HEK293 (cell line): Measurements from ENCODE around the gene P2RX6.

ENCODE experiments used
- CTCF ChIA-PET: fragments of 350-600 bp; formaldehyde crosslinking; extraction: SDS; loops from one replicate; lab custom pipeline; 2021; ENCODE audit warnings: antibody characterized with exemption; lab: Yijun Ruan, JAX
- POLR2A ChIA-PET: fragments of 300-600 bp; formaldehyde crosslinking; extraction: SDS; loops from one replicate; lab custom pipeline; 2020; ENCODE audit warnings: antibody characterized with exemption, inconsistent platforms; lab: Yijun Ruan, JAX
- H3K27ac ChIP-seq: fragments of 200-500 bp; sonication (Bioruptor generic); 2 replicates; pipeline ENCODE4 v1.5.1; 2014; ENCODE audit warnings: low read depth, low read length, control low read depth, inconsistent platforms; ENCODE audit errors: extremely low read depth
- H3K36me3 ChIP-seq, 2 experiments: fragments of 200-500 bp in 1 of 2; sonication (Bioruptor generic) in 1 of 2; 1 replicate in 1 of 2; 2 replicates in 1 of 2; pipeline ENCODE4 v1.5.1; 2014 to 2017; ENCODE audit warnings: inconsistent platforms in 2 of 2, low read length in 2 of 2; ENCODE audit not compliant: control insufficient read depth in 2 of 2, insufficient read depth in 1 of 2
- H3K4me1 ChIP-seq: fragments of 200-500 bp; sonication (Bioruptor generic); 2 replicates; pipeline ENCODE4 v1.5.1; 2014; ENCODE audit warnings: mild to moderate bottlenecking, low read length, inconsistent platforms; ENCODE audit not compliant: control insufficient read depth, insufficient read depth
- H3K4me3 ChIP-seq: 2 replicates; pipeline ENCODE4 v1.5.1; 2011; ENCODE audit warnings: low read depth, mild to moderate bottlenecking, control low read depth, low read length, moderate library complexity
- H3K9me3 ChIP-seq: fragments of 200-500 bp; sonication (Bioruptor generic); 2 replicates; pipeline ENCODE4 v1.5.1; 2014; ENCODE audit warnings: low read depth, low read length, inconsistent platforms; ENCODE audit not compliant: control insufficient read depth, insufficient read depth
- GLIS1 ChIP-seq: fragments of 450-650 bp; formaldehyde crosslinking; IDR thresholded peaks from 2 replicates; pipeline ENCODE4 v1.5.1; 2016; ENCODE audit warnings: missing biosample characterization, missing genetic modification characterization
- IKZF3 ChIP-seq: fragments of 450-650 bp; IDR thresholded peaks from 2 replicates; pipeline ENCODE4 v1.5.0; 2018; ENCODE audit warnings: missing biosample characterization, mild to moderate bottlenecking, missing genetic modification characterization, moderate library complexity
- KLF1 ChIP-seq: fragments of 450-650 bp; formaldehyde crosslinking; IDR thresholded peaks from 2 replicates; pipeline ENCODE4 v1.5.1; 2016; ENCODE audit warnings: missing biosample characterization, missing genetic modification characterization
- MEIS1 ChIP-seq: sonication (generic); formaldehyde crosslinking; IDR thresholded peaks from 2 replicates; pipeline ENCODE4 v1.8.1; 2022; ENCODE audit warnings: missing genetic modification reagents, mild to moderate bottlenecking, borderline replicate concordance
- PATZ1 ChIP-seq: fragments of 450-650 bp; formaldehyde crosslinking; IDR thresholded peaks from 2 replicates; pipeline ENCODE4 v1.5.1; 2016; ENCODE audit warnings: missing biosample characterization, missing genetic modification characterization
- PBX3 ChIP-seq: sonication (generic); formaldehyde crosslinking; IDR thresholded peaks from 2 replicates; pipeline ENCODE4 v1.8.1; 2022; ENCODE audit warnings: mild to moderate bottlenecking, moderate library complexity, missing genetic modification reagents
- SP2 ChIP-seq: fragments of 450-650 bp; formaldehyde crosslinking; IDR thresholded peaks from 2 replicates; pipeline ENCODE4 v1.5.1; 2016; ENCODE audit warnings: missing biosample characterization, missing genetic modification characterization
- SP3 ChIP-seq: fragments of 450-650 bp; formaldehyde crosslinking; IDR thresholded peaks from 2 replicates; pipeline ENCODE4 v1.5.1; 2016; ENCODE audit warnings: missing biosample characterization, missing genetic modification characterization
- ZBTB17 ChIP-seq: fragments of 450-650 bp; formaldehyde crosslinking; IDR thresholded peaks from 2 replicates; pipeline ENCODE4 v1.5.1; 2016; ENCODE audit warnings: missing biosample characterization, missing genetic modification characterization
- ZBTB26 ChIP-seq: fragments of 450-650 bp; formaldehyde crosslinking; optimal IDR thresholded peaks from 2 replicates; pipeline ENCODE3; 2016; ENCODE audit warnings: missing biosample characterization, mild to moderate bottlenecking, missing genetic modification characterization
- ZBTB49 ChIP-seq: fragments of 450-650 bp; formaldehyde crosslinking; IDR thresholded peaks from 2 replicates; pipeline ENCODE4 v1.5.1; 2016; ENCODE audit warnings: missing biosample characterization, missing genetic modification characterization, low read depth
- ZNF10 ChIP-seq: fragments of 450-650 bp; formaldehyde crosslinking; IDR thresholded peaks from 2 replicates; pipeline ENCODE4 v1.5.1; 2017; ENCODE audit warnings: missing biosample characterization, missing genetic modification characterization
- ZNF133 ChIP-seq: fragments of 450-650 bp; formaldehyde crosslinking; IDR thresholded peaks from 2 replicates; pipeline ENCODE4 v1.5.1; 2016; ENCODE audit warnings: missing biosample characterization, missing genetic modification characterization
- ZNF146 ChIP-seq: fragments of 450-650 bp; formaldehyde crosslinking; IDR thresholded peaks from 2 replicates; pipeline ENCODE4 v1.5.1; 2016; ENCODE audit warnings: missing biosample characterization, missing genetic modification characterization
- ZNF350 ChIP-seq: fragments of 450-650 bp; formaldehyde crosslinking; IDR thresholded peaks from 2 replicates; pipeline ENCODE4 v1.5.0; 2017; ENCODE audit warnings: missing biosample characterization, mild to moderate bottlenecking, missing genetic modification characterization
- ZNF37A ChIP-seq: fragments of 450-650 bp; IDR thresholded peaks from 2 replicates; pipeline ENCODE4 v1.5.1; 2018; ENCODE audit warnings: missing biosample characterization, missing genetic modification characterization
- ZNF510 ChIP-seq: fragments of 450-650 bp; formaldehyde crosslinking; IDR thresholded peaks from 2 replicates; pipeline ENCODE4 v1.5.1; 2018; ENCODE audit warnings: mild to moderate bottlenecking, missing genetic modification characterization, missing biosample characterization; ENCODE audit not compliant: insufficient replicate concordance
- ZNF571 ChIP-seq: fragments of 450-650 bp; formaldehyde crosslinking; IDR thresholded peaks from 2 replicates; pipeline ENCODE4 v1.5.0; 2017; ENCODE audit warnings: missing biosample characterization, missing genetic modification characterization
- ZNF600 ChIP-seq: fragments of 450-650 bp; formaldehyde crosslinking; IDR thresholded peaks from 2 replicates; pipeline ENCODE4 v1.5.1; 2016; ENCODE audit warnings: missing biosample characterization, missing genetic modification characterization
- ZNF623 ChIP-seq: fragments of 450-650 bp; formaldehyde crosslinking; IDR thresholded peaks from 2 replicates; pipeline ENCODE4 v1.5.1; 2016; ENCODE audit warnings: missing biosample characterization, missing genetic modification characterization
- ZNF664 ChIP-seq: fragments of 450-650 bp; formaldehyde crosslinking; IDR thresholded peaks from 2 replicates; pipeline ENCODE4 v1.5.1; 2016; ENCODE audit warnings: missing biosample characterization, missing genetic modification characterization
- ZNF670 ChIP-seq: fragments of 450-650 bp; formaldehyde crosslinking; IDR thresholded peaks from 2 replicates; pipeline ENCODE4 v1.5.1; 2016; ENCODE audit warnings: missing biosample characterization, missing genetic modification characterization, low read depth
- ZSCAN23 ChIP-seq: fragments of 450-650 bp; formaldehyde crosslinking; IDR thresholded peaks from 2 replicates; pipeline ENCODE4 v1.5.1; 2016; ENCODE audit warnings: missing biosample characterization, missing genetic modification characterization
- ZSCAN4 ChIP-seq: fragments of 450-650 bp; formaldehyde crosslinking; IDR thresholded peaks from 2 replicates; pipeline ENCODE4 v1.5.1; 2017; ENCODE audit warnings: missing biosample characterization, missing genetic modification characterization

The P2RX6 gene

GRCh38 chr22:21044931-21045584, 30.1 kb downstream of the P2RX6 start:
- peak overlapping the region; percentile 4; the same call in 1 of the 2 replicates for H3K4me3 ChIP-seq
- no peak overlapping the region for H3K27ac ChIP-seq
- no peaks in the 10 kb centered on the region; the same call in 1 of the 2 replicates for H3K4me1 ChIP-seq
- no peaks in the 10 kb centered on the region for H3K9me3 ChIP-seq
- H3K36me3 ChIP-seq: no peaks in the 10 kb centered on the region
- TF ChIP-seq ZNF623 (0 out of 2 replicates have a peak, but pooled peaks have one; percentile 20), ZSCAN23 (tag by site-specific recombination) (no peak)
- POLR2A ChIA-PET: interaction anchor here (0.8 to 1.3 kb wide), 2 partner anchors 43 to 63 kb away, joined by 3 to 5 read pairs; partner anchors contain the start of genes LZTR1 and THAP7
- CTCF ChIA-PET: interaction anchor here (0.8 to 1.1 kb wide), 4 partner anchors 24 to 159 kb away, joined by 3 read pairs; no protein-coding TSS in a partner anchor

GRCh38 chr22:21045585-21046294, 30.8 kb downstream of the P2RX6 start, which contains the start of gene LRRC74B:
Gene LRRC74B, plus strand, starts transcription at chr22:21045946. Its CDS starts 41 bp downstream, at chr22:21045987.
- H3K27ac ChIP-seq: no peak within 1 kb of the TSS
- TF ChIP-seq ZNF133 (tag by site-specific recombination) (no peak), PATZ1 (tag by site-specific recombination) (peak; percentile 30), ZNF37A (tag by site-specific recombination) (no peak), PBX3 (CRISPR knock-in tag) (peak; percentile 96), ZNF664 (tag by site-specific recombination) (no peak), ZNF600 (tag by site-specific recombination) (no peak), ZSCAN4 (tag by site-specific recombination) (no peak), ZNF10 (no peak), ZNF571 (tag by site-specific recombination) (no peak), ZNF146 (no peak), ZBTB26 (peak; percentile 54), ZNF510 (no peak), IKZF3 (tag by site-specific recombination) (no peak), ZBTB17 (tag by site-specific recombination) (peak; percentile 48), MEIS1 (CRISPR knock-in tag) (no peak), KLF1 (tag by site-specific recombination) (no peak), SP2 (tag by site-specific recombination) (peak; percentile 96), GLIS1 (tag by site-specific recombination) (peak; percentile 87), SP3 (tag by site-specific recombination) (peak; percentile 44), ZBTB49 (no peak), ZNF350 (tag by site-specific recombination) (no peak), ZNF670 (tag by site-specific recombination) (no peak)

More at GRCh38 chr22:21045585-21046294, 30.8 kb downstream of the P2RX6 start, which contains the start of gene LRRC74B:
- Histone ChIP-seq H3K4me1 (no peaks in the 10 kb centered on the region; the same call in 1 of the 2 replicates), H3K9me3 (no peaks in the 10 kb centered on the region), H3K4me3 (peak within 1 kb of the TSS; percentile 44), H3K36me3 (no peaks in the 10 kb centered on the region)
- POLR2A ChIA-PET: interaction anchor here (1.3 kb wide), 1 partner anchor 43 kb away, joined by 5 read pairs; the partner anchor contains the start of gene THAP7
- CTCF ChIA-PET: interaction anchor here (0.6 to 1.3 kb wide), 6 partner anchors 8 to 160 kb away, joined by 3 to 5 read pairs (median 4); no protein-coding TSS in a partner anchor
